GM23248 (cell line): ENCODE measurements around the gene DCUN1D4.

Source experiments
- EZH2 ChIP-seq: fragments of 200-600 bp; sonication (generic); IDR thresholded peaks from 2 replicates; pipeline ENCODE4 v1.6.1; 2018; ENCODE audit warnings: antibody characterized with exemption, mild to moderate bottlenecking; ENCODE audit not compliant: insufficient read depth, poor library complexity, severe bottlenecking
- EZH2phosphoT487 ChIP-seq: fragments of 200-600 bp; sonication (generic); IDR thresholded peaks from 2 replicates; pipeline ENCODE4 v1.6.1; 2018; ENCODE audit warnings: antibody characterized with exemption, moderate library complexity, mild to moderate bottlenecking, low read depth; ENCODE audit not compliant: insufficient read depth

- TF ChIP-seq EZH2, result no peak
- no peak for TF ChIP-seq EZH2phosphoT487
Measured at GRCh38 chr4:51890760-51891159, 47.8 kb downstream of the DCUN1D4 start.
